Spinal cord (tissue), 10 donors: Measurements from ENCODE around the gene SIRPD. TPM values are rescaled to one million over a fixed set of nuclear protein-coding genes. Genes with fewer than 3 reads are reported as not detected.

ENCODE experiments used
- DNase-seq, 6 donors: peaks; one replicate each; pipeline versions ENCODE4 v3.0.0 to v3.0.0-alpha.2; 2013 to 2015; ENCODE audit warnings: low spot score in 6 of 6, low read depth in 4 of 6
- H3K27ac ChIP-seq: one replicate; pipeline ENCODE4 v1.5.1; 2013; ENCODE audit warnings: low read depth, low read length, control low read depth
- H3K27me3 ChIP-seq: one replicate; pipeline ENCODE4 v1.6.1; 2013; ENCODE audit warnings: low read length; ENCODE audit not compliant: control insufficient read depth, insufficient read depth
- H3K36me3 ChIP-seq: one replicate; pipeline ENCODE4 v1.6.1; 2013; ENCODE audit warnings: low read length; ENCODE audit not compliant: control insufficient read depth, insufficient read depth
- H3K4me1 ChIP-seq: one replicate; pipeline ENCODE4 v1.6.1; 2013; ENCODE audit warnings: low read length; ENCODE audit not compliant: control insufficient read depth, insufficient read depth
- H3K4me3 ChIP-seq: one replicate; pipeline ENCODE4 v1.5.1; 2013; ENCODE audit warnings: low read depth, low read length, control low read depth
- H3K9me3 ChIP-seq: one replicate; pipeline ENCODE4 v1.6.1; 2013; ENCODE audit warnings: low read length; ENCODE audit not compliant: control insufficient read depth, insufficient read depth
- WGBS: methylation state at CpG from one replicate; pipeline ENCODE4 v1.1.5; 2013; ENCODE audit warnings: missing lambda C conversion rate; ENCODE audit not compliant: insufficient coverage; 5-methylcytosine and 5-hydroxymethylcytosine counted together
- polyA plus RNA-seq, 2 donors: library from polyadenylated mRNA; unstranded; fragments of 120-200 nt; gene quantifications; one replicate each; pipeline ENCODE4 v1.2.1, GENCODE V29; 2013; ENCODE audit not compliant: insufficient read length in 2 of 2
- total RNA-seq, 2 donors: library from RNA; depleted of rRNA in 1 of 2; stranded (reverse); fragments of 120-200 nt in 1 of 2; fragments of >200 nt in 1 of 2; gene quantifications; one replicate each; pipeline versions ENCODE4 v1.2.3 to v1.2.4, GENCODE V29; 2013 to 2014
- donor health status: healthy.

The SIRPD gene
- total and polyA plus RNA-seq, 4 donors, result not detected

GRCh38 chr20:1526896-1527295 is 30.6 kb downstream of the SIRPD start:
- no peaks in the 10 kb centered on the region for H3K4me1 ChIP-seq
- DNase-seq, result no peak
- H3K27me3 ChIP-seq, result no peaks in the 10 kb centered on the region
- H3K9me3 ChIP-seq, result no peaks in the 10 kb centered on the region
- no peak overlapping the region for H3K4me3 ChIP-seq
- no peak overlapping the region for H3K27ac ChIP-seq
- no peaks in the 10 kb centered on the region for H3K36me3 ChIP-seq

GRCh38 chr20:1526310-1526709 is 31.2 kb downstream of the SIRPD start:
- no CpG with 5 or more reads among the region's 1 CpG for WGBS

DNA sequence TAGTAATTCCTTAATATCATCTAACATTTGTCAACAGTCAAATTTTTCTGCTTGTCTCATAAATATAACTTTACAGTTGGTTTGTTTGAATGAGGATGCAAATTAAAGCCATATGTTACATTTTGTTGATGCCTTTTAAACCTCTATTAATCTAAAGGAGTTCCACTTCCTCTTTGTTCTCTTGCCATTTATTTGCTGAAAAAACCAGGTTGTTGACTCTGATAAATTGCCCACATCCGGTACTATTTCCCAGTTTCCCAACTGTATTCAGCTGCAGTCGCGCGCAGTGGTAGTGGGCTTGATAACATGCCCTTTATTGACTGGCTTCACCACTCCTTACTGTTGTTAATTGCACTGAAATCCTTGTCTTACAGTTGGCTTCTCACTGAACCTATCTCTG is 33.5 kb downstream of the SIRPD start:
- WGBS, result no CpG with 5 or more reads among the region's 4 CpGs
- Histone ChIP-seq H3K27ac (no peak overlapping the region), H3K4me3 (no peak overlapping the region)

More at GRCh38 chr20:1526310-1526709, 31.2 kb downstream of the SIRPD start:
- H3K36me3 ChIP-seq, result no peaks in the 10 kb centered on the region
- no peak for DNase-seq
- no peak overlapping the region for H3K27ac ChIP-seq
- no peak overlapping the region for H3K4me3 ChIP-seq
- no peaks in the 10 kb centered on the region for H3K4me1 ChIP-seq
- H3K27me3 ChIP-seq, result no peaks in the 10 kb centered on the region
- no peaks in the 10 kb centered on the region for H3K9me3 ChIP-seq

DNA sequence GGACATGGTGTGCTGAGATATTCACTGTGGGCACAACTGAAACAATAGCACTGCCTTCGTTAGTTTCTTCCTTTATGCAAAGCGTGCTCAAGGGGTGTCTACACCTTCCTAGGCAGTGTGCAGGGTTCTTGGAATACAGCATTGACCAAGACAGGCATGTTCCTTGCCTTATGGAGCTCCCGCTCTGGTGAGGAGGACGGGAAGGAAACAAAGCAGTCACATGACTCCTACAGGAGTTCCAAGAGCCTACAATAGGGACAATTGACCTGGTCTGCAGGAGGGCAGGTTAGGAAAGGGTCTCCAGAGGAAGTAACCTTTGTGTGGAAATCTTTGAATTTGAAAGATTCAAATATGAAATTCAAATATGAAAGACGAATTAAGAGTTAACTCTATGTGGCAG is 40.5 kb downstream of the SIRPD start:
- Histone ChIP-seq H3K27me3 (no peaks in the 10 kb centered on the region), H3K27ac (no peak overlapping the region), H3K9me3 (no peaks in the 10 kb centered on the region), H3K36me3 (no peaks in the 10 kb centered on the region), H3K4me3 (no peak overlapping the region), H3K4me1 (no peaks in the 10 kb centered on the region)
- 83% methylated on average over 2 of the region's 5 CpGs for WGBS
- DNase-seq, result no peak

More for the DNA sequence above, 33.5 kb downstream of the SIRPD start:
- no peak for DNase-seq
- H3K4me1 ChIP-seq, result no peaks in the 10 kb centered on the region
- no peaks in the 10 kb centered on the region for H3K9me3 ChIP-seq
- no peaks in the 10 kb centered on the region for H3K27me3 ChIP-seq
- no peaks in the 10 kb centered on the region for H3K36me3 ChIP-seq

DNA sequence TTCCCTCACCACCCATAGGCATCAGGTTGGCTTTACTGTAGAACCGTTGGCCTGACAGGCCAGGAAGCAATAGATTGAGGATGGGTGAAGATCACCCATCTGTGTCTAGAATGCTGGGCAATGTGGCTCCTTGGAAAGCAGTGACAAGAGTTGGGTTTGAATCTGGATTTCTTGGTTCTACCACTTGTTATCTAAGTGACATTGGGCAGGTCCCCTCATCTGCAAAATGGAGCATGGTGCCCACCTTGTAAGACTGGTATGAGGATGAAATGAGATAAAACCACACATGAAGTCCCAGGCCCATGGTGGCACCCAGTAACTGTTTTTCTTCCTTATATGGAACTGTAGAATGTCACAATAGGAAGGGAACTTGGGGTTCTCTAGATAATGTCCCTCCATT is 43.7 kb downstream of the SIRPD start:
- DNase-seq, result no peak
- 88% methylated on average over 1 of the region's 1 CpG for WGBS
- no peaks in the 10 kb centered on the region for H3K4me1 ChIP-seq
- no peaks in the 10 kb centered on the region for H3K27me3 ChIP-seq
- no peaks in the 10 kb centered on the region for H3K36me3 ChIP-seq
- H3K9me3 ChIP-seq, result no peaks in the 10 kb centered on the region
- H3K4me3 ChIP-seq, result no peak overlapping the region
- no peak overlapping the region for H3K27ac ChIP-seq

DNA sequence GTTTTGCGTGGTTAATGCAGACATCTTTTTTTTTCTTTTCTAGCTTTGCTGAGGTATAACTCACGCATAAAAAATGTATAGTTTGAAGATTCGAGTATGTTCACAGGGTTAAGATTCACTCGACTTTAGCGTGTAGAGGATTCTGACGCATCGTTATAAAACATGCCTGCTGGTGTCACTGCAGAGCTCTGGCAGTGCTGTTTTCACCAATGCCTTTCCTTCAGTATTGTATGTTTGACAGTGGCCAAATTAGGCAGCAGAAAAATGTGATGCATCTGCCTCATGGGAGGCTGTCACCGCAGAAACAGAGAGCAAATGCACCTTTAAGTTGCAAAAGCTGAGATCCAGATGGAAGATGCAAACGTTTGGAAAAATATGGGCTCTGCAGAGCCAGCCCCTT is 48.3 kb downstream of the SIRPD start:
- Histone ChIP-seq H3K4me3 (no peak overlapping the region), H3K27me3 (peaks cover 3% of the 10 kb centered on the region)
- WGBS, result 37% methylated on average over 7 of the region's 9 CpGs

GRCh38 chr20:1508574-1508973 is 48.9 kb downstream of the SIRPD start:
- DNase-seq, result no peak
- Histone ChIP-seq H3K36me3 (no peaks in the 10 kb centered on the region), H3K4me1 (no peaks in the 10 kb centered on the region), H3K27me3 (peaks cover 3% of the 10 kb centered on the region), H3K9me3 (no peaks in the 10 kb centered on the region), H3K4me3 (no peak overlapping the region), H3K27ac (no peak overlapping the region)

More for the DNA sequence above, 48.3 kb downstream of the SIRPD start:
- peak in 5 of 6 donors; percentile 13 to 81 (median 29) for DNase-seq
- H3K27ac ChIP-seq, result no peak overlapping the region
- H3K36me3 ChIP-seq, result no peaks in the 10 kb centered on the region
- H3K4me1 ChIP-seq, result no peaks in the 10 kb centered on the region
- H3K9me3 ChIP-seq, result no peaks in the 10 kb centered on the region

DNA sequence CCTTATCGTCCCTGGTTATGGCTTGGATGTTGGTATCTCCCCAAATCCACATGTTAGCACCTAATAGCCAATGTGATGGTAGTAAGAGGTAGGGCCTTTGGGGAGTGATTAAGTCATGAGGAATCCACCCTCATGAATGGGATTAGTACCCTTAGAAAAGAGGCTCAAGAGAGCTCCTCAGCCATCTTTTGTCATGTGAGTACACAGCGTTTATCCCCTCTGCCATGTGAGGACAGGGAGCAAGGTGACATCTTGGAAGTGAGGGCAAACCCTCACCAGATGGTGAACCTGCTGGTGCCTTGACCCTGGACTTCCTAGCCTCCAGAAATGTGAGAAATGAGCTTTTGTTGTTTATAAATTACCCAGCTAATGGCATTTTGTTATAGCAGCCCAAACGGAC is 50.2 kb downstream of the SIRPD start:
- Histone ChIP-seq H3K27ac (no peak overlapping the region), H3K27me3 (peaks cover 3% of the 10 kb centered on the region), H3K4me3 (no peak overlapping the region), H3K9me3 (no peaks in the 10 kb centered on the region), H3K36me3 (no peaks in the 10 kb centered on the region), H3K4me1 (no peaks in the 10 kb centered on the region)
- no CpG with 5 or more reads among the region's 3 CpGs for WGBS
- DNase-seq, result no peak

DNA sequence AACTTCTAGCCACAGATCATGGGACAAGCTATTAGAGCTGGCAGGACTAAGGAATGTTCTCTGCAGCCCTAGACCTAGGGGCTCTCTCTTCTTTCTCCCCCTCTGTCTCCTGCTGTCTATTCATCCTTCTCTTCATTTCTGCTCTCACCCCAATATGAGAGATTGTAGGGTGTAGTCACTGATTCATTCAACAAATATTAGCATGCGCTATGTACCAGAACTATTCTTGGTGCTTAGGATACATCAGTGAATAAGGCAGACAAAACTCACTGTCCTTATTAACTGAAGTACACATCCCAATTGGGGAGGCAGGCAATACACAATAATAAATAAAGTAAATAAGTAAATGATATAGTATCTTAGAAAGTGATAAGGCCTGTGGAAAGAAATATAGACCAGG is 51.6 kb downstream of the SIRPD start:
- H3K4me1 ChIP-seq, result no peaks in the 10 kb centered on the region
- no peaks in the 10 kb centered on the region for H3K9me3 ChIP-seq
- no peaks in the 10 kb centered on the region for H3K36me3 ChIP-seq
- no CpG with 5 or more reads among the region's 1 CpG for WGBS
- DNase-seq, result no peak
- H3K27me3 ChIP-seq, result peaks cover 3% of the 10 kb centered on the region
- no peak overlapping the region for H3K27ac ChIP-seq
- no peak overlapping the region for H3K4me3 ChIP-seq

- H3K27ac ChIP-seq, result no peak overlapping the region
- DNase-seq, result no peak
- 86% methylated on average over 1 of the region's 3 CpGs for WGBS
- H3K27me3 ChIP-seq, result peaks cover 3% of the 10 kb centered on the region
- H3K4me3 ChIP-seq, result no peak overlapping the region
- no peaks in the 10 kb centered on the region for H3K4me1 ChIP-seq
- no peaks in the 10 kb centered on the region for H3K9me3 ChIP-seq
- no peaks in the 10 kb centered on the region for H3K36me3 ChIP-seq
These were observed 52.1 kb downstream of the SIRPD start for GRCh38 chr20:1505361-1505760.
